PC-9 (cell line): ENCODE measurements around the gene CPE. TPM values are rescaled to one million over a fixed set of nuclear protein-coding genes. Genes with fewer than 3 reads are reported as not detected.

Experiments
- BruUV-seq: library from RNA; stranded (reverse); fragments of 400-500 nt; replicated peaks from 2 replicates; lab custom pipeline; 2021; lab: Mats Ljungman, UMichigan
- CTCF ChIA-PET: fragments of 300-600 bp; sonication (Branson Sonifier 250); formaldehyde crosslinking; loops from one replicate; lab custom pipeline; 2022; ENCODE audit warnings: antibody characterized with exemption; lab: Charles Lee
- POLR2A ChIA-PET: fragments of 300-600 bp; sonication (Branson Sonifier 250); formaldehyde crosslinking; loops from one replicate; lab custom pipeline; 2022; ENCODE audit warnings: antibody characterized with exemption; ENCODE audit not compliant: unreplicated experiment; lab: Charles Lee
- DNase-seq, 2 experiments: peaks; one replicate each; pipeline versions ENCODE4 v3.0.0 to v3.0.0-alpha.2; 2015 to 2022; ENCODE audit warnings: mixed read lengths in 1 of 2
- H2AFZ ChIP-seq: fragments of 200-600 bp; sonication (generic); 2 replicates; pipeline ENCODE4 v1.8.1; 2017; ENCODE audit warnings: antibody characterized with exemption
- H3F3A ChIP-seq: fragments of 200-600 bp; sonication (generic); 2 replicates; pipeline ENCODE4 v1.8.1; 2017; ENCODE audit warnings: antibody characterized with exemption, mild to moderate bottlenecking, low read depth; ENCODE audit not compliant: insufficient read depth
- H3K27ac ChIP-seq: fragments of 200-600 bp; sonication (generic); 2 replicates; pipeline ENCODE4 v1.6.1; 2016; ENCODE audit warnings: mixed run types
- H3K27me3 ChIP-seq: fragments of 200-600 bp; sonication (generic); 2 replicates; pipeline ENCODE4 v1.6.1; 2016; ENCODE audit warnings: low read depth, mixed run types; ENCODE audit not compliant: insufficient read depth
- H3K36me3 ChIP-seq: fragments of 200-600 bp; sonication (generic); 2 replicates; pipeline ENCODE4 v1.6.1; 2016; ENCODE audit warnings: low read depth, mixed run types
- H3K4me1 ChIP-seq: fragments of 200-600 bp; sonication (generic); replicated peaks from 2 replicates; pipeline ENCODE4 v1.6.1; 2016; ENCODE audit warnings: mixed run types; ENCODE audit not compliant: insufficient read depth
- H3K4me2 ChIP-seq: fragments of 200-600 bp; sonication (generic); 2 replicates; pipeline ENCODE4 v1.6.1; 2017; ENCODE audit warnings: mixed run types
- H3K4me3 ChIP-seq: fragments of 200-600 bp; sonication (generic); 2 replicates; pipeline ENCODE4 v1.6.1; 2016; ENCODE audit warnings: mixed run types
- H3K79me2 ChIP-seq: fragments of 200-600 bp; sonication (generic); 2 replicates; pipeline ENCODE4 v1.6.1; 2017; ENCODE audit warnings: low read depth, mixed run types
- H3K9me2 ChIP-seq: fragments of 200-600 bp; sonication (generic); 2 replicates; pipeline ENCODE4 v1.8.1; 2017; ENCODE audit warnings: mild to moderate bottlenecking; ENCODE audit not compliant: insufficient read depth
- H3K9me3 ChIP-seq: fragments of 200-600 bp; sonication (generic); 2 replicates; pipeline ENCODE4 v1.8.1; 2016; ENCODE audit warnings: low read depth; ENCODE audit not compliant: insufficient read depth
- H4K20me1 ChIP-seq: fragments of 200-600 bp; sonication (generic); 2 replicates; pipeline ENCODE4 v1.8.1; 2017; ENCODE audit not compliant: insufficient read depth
- EZH2 ChIP-seq: fragments of 200-600 bp; sonication (generic); IDR thresholded peaks from 2 replicates; pipeline ENCODE4 v1.8.0; 2017; ENCODE audit warnings: antibody characterized with exemption, low read depth
- intact Hi-C: fragments of 100-400 bp; cut with micrococcal nuclease; formaldehyde crosslinking; loops from one replicate; pipeline ENCODE4 v1.10.0; 2022; ENCODE audit not compliant: unreplicated experiment
- total RNA-seq: library from RNA; stranded (reverse); gene quantifications from 2 replicates; pipeline ENCODE4 v1.2.3, GENCODE V29; 2021
- TF ChIP-seq, protein P1 (sequence below): fragments of 200-600 bp; sonication (generic); conservative IDR thresholded peaks from 2 replicates; pipeline ENCODE4 v1.6.1; 2017; ENCODE audit warnings: mixed run types, antibody characterized with exemption, mild to moderate bottlenecking, moderate library complexity

Gene CPE
- total RNA-seq, 1 experiment from 2014 or later, result 1.3 TPM

DNA sequence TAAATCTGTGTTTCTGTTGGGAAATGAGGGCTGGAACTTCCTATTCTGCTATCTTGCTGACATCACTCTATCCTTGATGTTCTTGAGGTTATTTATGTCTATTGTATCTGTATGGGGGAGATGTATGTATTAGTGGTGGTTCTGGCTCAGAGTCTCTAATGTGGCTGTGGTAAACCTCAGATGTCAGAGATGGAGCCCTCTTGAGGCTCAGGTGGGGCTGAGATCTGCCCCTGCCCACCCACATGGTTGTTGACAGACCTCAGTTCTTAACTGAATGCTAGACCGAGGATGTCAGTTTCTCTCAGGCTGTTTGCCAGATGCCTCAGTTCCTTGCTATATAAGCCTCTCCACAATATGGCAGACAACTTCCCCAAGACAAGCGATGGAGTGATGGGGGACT, 3.3 kb upstream of the CPE start:
- Histone ChIP-seq H3K36me3 (no peaks in the 10 kb centered on the region), H3K9me3 (no peaks in the 10 kb centered on the region), H3F3A (no peaks in the 10 kb centered on the region), H4K20me1 (no peaks in the 10 kb centered on the region), H3K27me3 (no peaks in the 10 kb centered on the region), H3K4me1 (no peaks in the 10 kb centered on the region), H3K4me2 (no peak overlapping the region), H3K79me2 (no peaks in the 10 kb centered on the region), H3K27ac (no peak overlapping the region), H3K4me3 (no peak overlapping the region), H3K9me2 (no peaks in the 10 kb centered on the region), H2AFZ (no peak overlapping the region)
- intact Hi-C loops, result no loop called here
- DNase-seq, result no peak
- TF ChIP-seq EZH2, result no peak
- TF ChIP-seq, protein P1, sequence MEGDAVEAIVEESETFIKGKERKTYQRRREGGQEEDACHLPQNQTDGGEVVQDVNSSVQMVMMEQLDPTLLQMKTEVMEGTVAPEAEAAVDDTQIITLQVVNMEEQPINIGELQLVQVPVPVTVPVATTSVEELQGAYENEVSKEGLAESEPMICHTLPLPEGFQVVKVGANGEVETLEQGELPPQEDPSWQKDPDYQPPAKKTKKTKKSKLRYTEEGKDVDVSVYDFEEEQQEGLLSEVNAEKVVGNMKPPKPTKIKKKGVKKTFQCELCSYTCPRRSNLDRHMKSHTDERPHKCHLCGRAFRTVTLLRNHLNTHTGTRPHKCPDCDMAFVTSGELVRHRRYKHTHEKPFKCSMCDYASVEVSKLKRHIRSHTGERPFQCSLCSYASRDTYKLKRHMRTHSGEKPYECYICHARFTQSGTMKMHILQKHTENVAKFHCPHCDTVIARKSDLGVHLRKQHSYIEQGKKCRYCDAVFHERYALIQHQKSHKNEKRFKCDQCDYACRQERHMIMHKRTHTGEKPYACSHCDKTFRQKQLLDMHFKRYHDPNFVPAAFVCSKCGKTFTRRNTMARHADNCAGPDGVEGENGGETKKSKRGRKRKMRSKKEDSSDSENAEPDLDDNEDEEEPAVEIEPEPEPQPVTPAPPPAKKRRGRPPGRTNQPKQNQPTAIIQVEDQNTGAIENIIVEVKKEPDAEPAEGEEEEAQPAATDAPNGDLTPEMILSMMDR, result no peak
- CTCF ChIA-PET, result no interaction called here
- POLR2A ChIA-PET, result no interaction called here
- no TSS peak for BruUV-seq

DNA sequence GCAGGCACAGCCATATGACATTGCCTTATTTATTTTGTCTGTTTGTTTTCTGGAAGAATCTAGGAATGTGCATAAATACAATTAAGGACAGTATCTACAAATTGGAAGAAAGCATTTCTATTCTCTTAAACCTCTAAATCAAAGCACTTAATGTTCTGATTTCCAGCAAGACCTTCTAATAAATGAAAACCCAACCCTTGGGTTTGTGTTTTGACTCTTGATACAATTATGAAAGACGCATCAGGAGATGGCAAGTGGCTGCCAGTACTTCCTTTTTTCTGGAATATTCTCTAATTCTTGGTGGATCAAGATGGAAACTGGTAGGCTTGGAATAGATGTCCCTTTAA, 437 bp upstream of the CPE start:
- peak overlapping the region; percentile 58; the same call in 1 of the 2 replicates for H3K4me3 ChIP-seq
- H4K20me1 ChIP-seq, result no peaks in the 10 kb centered on the region
- ChIA-PET POLR2A (interaction anchor here (0.6 kb wide), 1 partner anchor 19 kb away, joined by 3 read pairs; no protein-coding TSS in a partner anchor), CTCF (no interaction called here)
- no peak for TF ChIP-seq EZH2
- TF ChIP-seq, protein P1, result no peak
- H3K79me2 ChIP-seq, result no peaks in the 10 kb centered on the region
- no peaks in the 10 kb centered on the region for H3K27me3 ChIP-seq
- H3K27ac ChIP-seq, result no peak overlapping the region
- DNase-seq, result no peak
- H3K9me2 ChIP-seq, result no peaks in the 10 kb centered on the region
- intact Hi-C loops, result no loop called here
- H3F3A ChIP-seq, result no peaks in the 10 kb centered on the region
- H2AFZ ChIP-seq, result peak overlapping the region; percentile 69
- H3K4me2 ChIP-seq, result peak overlapping the region; percentile 65
- H3K9me3 ChIP-seq, result no peaks in the 10 kb centered on the region
- H3K4me1 ChIP-seq, result no peaks in the 10 kb centered on the region
- no TSS peak for BruUV-seq
- H3K36me3 ChIP-seq, result no peaks in the 10 kb centered on the region

DNA sequence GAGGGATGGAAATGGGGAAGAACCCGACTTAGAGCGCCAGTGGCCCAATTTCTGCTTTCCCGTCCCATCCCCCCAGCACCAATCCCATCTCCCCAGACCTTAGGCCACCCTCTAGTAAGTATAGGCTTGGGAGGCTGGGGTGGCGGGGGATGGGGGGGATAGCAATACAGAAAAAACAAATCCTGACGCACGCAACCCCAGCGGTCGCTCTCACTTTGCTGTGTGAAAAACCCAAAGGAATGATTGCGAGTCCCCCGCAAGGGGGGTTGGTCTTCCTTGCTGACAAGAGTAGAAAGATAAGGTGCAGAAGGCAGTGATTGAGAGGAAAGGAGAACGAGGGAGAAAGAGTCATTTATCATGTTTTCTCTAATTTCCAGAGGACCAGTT, 863 bp downstream of the CPE start:
- Histone ChIP-seq H3K36me3 (no peaks in the 10 kb centered on the region), H3K27ac (no peak overlapping the region), H3K9me3 (no peaks in the 10 kb centered on the region), H3K4me1 (no peaks in the 10 kb centered on the region), H2AFZ (no peak overlapping the region), H4K20me1 (no peaks in the 10 kb centered on the region), H3K4me2 (no peak overlapping the region), H3K27me3 (no peaks in the 10 kb centered on the region), H3K9me2 (no peaks in the 10 kb centered on the region), H3K79me2 (no peaks in the 10 kb centered on the region), H3F3A (no peaks in the 10 kb centered on the region), H3K4me3 (no peak overlapping the region)
- DNase-seq, result no peak
- intact Hi-C loops, result no loop called here
- no TSS peak for BruUV-seq
- CTCF ChIA-PET, result no interaction called here
- TF ChIP-seq, protein P1, result no peak
- no peak for TF ChIP-seq EZH2
- POLR2A ChIA-PET, result no interaction called here
